Hepatocyte (in vitro differentiated cells): ENCODE results near the gene ACER1. TPM values are rescaled to one million over a fixed set of nuclear protein-coding genes. Genes with fewer than 3 reads are reported as not detected.
"Not testable (repeated sequence)": the region's sequence is repeated elsewhere in the genome, so short reads cannot be mapped to it uniquely, and the experiment has no call there.

Source experiments
- DNase-seq: peaks from one replicate; pipeline ENCODE4 v3.0.0-alpha.2; 2016; ENCODE audit warnings: low spot score
- H2AFZ ChIP-seq: fragments of 200-600 bp; sonication (generic); 2 replicates; pipeline ENCODE4 v1.6.0; 2016; ENCODE audit warnings: antibody characterized with exemption, mild to moderate bottlenecking
- H3K27ac ChIP-seq: fragments of 200-600 bp; sonication (generic); 2 replicates; pipeline ENCODE4 v1.5.1; 2016; ENCODE audit warnings: mild to moderate bottlenecking
- H3K27me3 ChIP-seq: fragments of 200-600 bp; sonication (generic); 2 replicates; pipeline ENCODE4 v1.6.1; 2016
- H3K36me3 ChIP-seq: fragments of 200-600 bp; sonication (generic); replicated peaks from 2 replicates; pipeline ENCODE4 v1.5.1; 2016; ENCODE audit warnings: low read depth; ENCODE audit not compliant: insufficient read depth
- H3K4me1 ChIP-seq: fragments of 200-600 bp; sonication (generic); 2 replicates; pipeline ENCODE4 v1.5.1; 2016; ENCODE audit warnings: mild to moderate bottlenecking, moderate library complexity; ENCODE audit not compliant: insufficient read depth
- H3K4me2 ChIP-seq: fragments of 200-600 bp; sonication (generic); 2 replicates; pipeline ENCODE4 v1.6.0; 2016
- H3K4me3 ChIP-seq: fragments of 200-600 bp; sonication (generic); 2 replicates; pipeline ENCODE4 v1.5.1; 2016; ENCODE audit warnings: mild to moderate bottlenecking
- H3K79me2 ChIP-seq: fragments of 200-600 bp; sonication (generic); 2 replicates; pipeline ENCODE4 v1.6.0; 2017; ENCODE audit warnings: mild to moderate bottlenecking
- H3K9me2 ChIP-seq: fragments of 200-600 bp; sonication (generic); replicated peaks from 2 replicates; pipeline ENCODE4 v1.6.0; 2017; ENCODE audit warnings: mild to moderate bottlenecking; ENCODE audit not compliant: insufficient read depth
- H3K9me3 ChIP-seq: fragments of 200-600 bp; sonication (generic); 2 replicates; pipeline ENCODE4 v1.5.1; 2016; ENCODE audit warnings: low read depth, mild to moderate bottlenecking
- H4K20me1 ChIP-seq: fragments of 200-600 bp; sonication (generic); 2 replicates; pipeline ENCODE4 v1.6.0; 2016; ENCODE audit warnings: mild to moderate bottlenecking; ENCODE audit not compliant: insufficient read depth, poor library complexity, severe bottlenecking
- EZH2 ChIP-seq: fragments of 200-600 bp; sonication (generic); IDR thresholded peaks from 2 replicates; pipeline ENCODE4 v1.6.1; 2016; ENCODE audit warnings: antibody characterized with exemption, mild to moderate bottlenecking, borderline replicate concordance
- EZH2phosphoT487 ChIP-seq: fragments of 200-600 bp; sonication (generic); IDR thresholded peaks from one replicate; pipeline ENCODE4 v1.6.1; 2018; ENCODE audit warnings: antibody characterized with exemption, mild to moderate bottlenecking, low read depth, moderate library complexity; ENCODE audit not compliant: unreplicated experiment, severe bottlenecking
- WGBS: methylation state at CpG from one replicate; pipeline ENCODE4 v1.1.6; 2016; ENCODE audit warnings: low lambda C conversion rate; ENCODE audit errors: missing lambda C conversion rate; 5-methylcytosine and 5-hydroxymethylcytosine counted together
- polyA plus RNA-seq: library from polyadenylated mRNA; unstranded; fragments of >200 nt; fragmentation: Nextera tagmentation; extraction: Ambion mirVana; gene quantifications from 2 replicates; pipeline ENCODE4 v1.2.1, GENCODE V29; 2016
- total RNA-seq: library from RNA; depleted of rRNA; stranded (reverse); fragments of >200 nt; gene quantifications from 2 replicates; pipeline ENCODE4 v1.2.3, GENCODE V29; 2014
- TF ChIP-seq, protein P1 (sequence below): fragments of 200-600 bp; sonication (generic); IDR thresholded peaks from 2 replicates; pipeline ENCODE4 v1.5.1; 2016; ENCODE audit warnings: antibody characterized with exemption, mild to moderate bottlenecking; ENCODE audit not compliant: poor library complexity

ACER1 gene
- total and polyA plus RNA-seq, 2 experiments from 2014 or later: not detected

DNA sequence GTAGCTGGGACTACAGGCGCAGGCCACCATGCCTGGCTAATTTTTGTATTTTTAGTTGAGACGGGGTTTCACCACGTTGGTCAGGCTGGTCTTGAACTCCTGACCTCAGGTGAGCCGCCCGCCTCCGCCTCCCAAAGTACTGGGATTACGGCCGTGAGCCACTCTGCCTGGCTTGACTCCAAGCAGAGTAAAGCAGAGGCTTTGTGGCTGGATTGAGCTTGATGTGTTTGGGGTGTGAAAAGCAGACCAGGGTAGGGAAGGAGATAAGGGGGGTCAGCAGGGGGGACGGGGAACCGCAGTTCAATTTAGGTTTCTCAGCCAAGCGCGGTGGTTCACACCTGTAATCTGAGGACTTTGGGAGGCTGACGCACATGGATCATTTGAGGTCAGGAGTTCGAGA is 23.8 kb upstream of the ACER1 start:
- peaks cover under 1% of the 10 kb centered on the region for H3K4me1 ChIP-seq
- H3K9me2 ChIP-seq: no peaks in the 10 kb centered on the region
- no peak overlapping the region for H3K4me2 ChIP-seq
- WGBS: 83% methylated on average over 14 of the region's 14 CpGs
- no peaks in the 10 kb centered on the region for H4K20me1 ChIP-seq
- peaks cover 2% of the 10 kb centered on the region for H3K79me2 ChIP-seq
- H3K27me3 ChIP-seq: no peaks in the 10 kb centered on the region
- DNase-seq: no peak
- no peaks in the 10 kb centered on the region for H3K9me3 ChIP-seq
- H2AFZ ChIP-seq: no peak overlapping the region
- TF ChIP-seq, protein P1, sequence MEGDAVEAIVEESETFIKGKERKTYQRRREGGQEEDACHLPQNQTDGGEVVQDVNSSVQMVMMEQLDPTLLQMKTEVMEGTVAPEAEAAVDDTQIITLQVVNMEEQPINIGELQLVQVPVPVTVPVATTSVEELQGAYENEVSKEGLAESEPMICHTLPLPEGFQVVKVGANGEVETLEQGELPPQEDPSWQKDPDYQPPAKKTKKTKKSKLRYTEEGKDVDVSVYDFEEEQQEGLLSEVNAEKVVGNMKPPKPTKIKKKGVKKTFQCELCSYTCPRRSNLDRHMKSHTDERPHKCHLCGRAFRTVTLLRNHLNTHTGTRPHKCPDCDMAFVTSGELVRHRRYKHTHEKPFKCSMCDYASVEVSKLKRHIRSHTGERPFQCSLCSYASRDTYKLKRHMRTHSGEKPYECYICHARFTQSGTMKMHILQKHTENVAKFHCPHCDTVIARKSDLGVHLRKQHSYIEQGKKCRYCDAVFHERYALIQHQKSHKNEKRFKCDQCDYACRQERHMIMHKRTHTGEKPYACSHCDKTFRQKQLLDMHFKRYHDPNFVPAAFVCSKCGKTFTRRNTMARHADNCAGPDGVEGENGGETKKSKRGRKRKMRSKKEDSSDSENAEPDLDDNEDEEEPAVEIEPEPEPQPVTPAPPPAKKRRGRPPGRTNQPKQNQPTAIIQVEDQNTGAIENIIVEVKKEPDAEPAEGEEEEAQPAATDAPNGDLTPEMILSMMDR: no peak
- TF ChIP-seq EZH2 (no peak), EZH2phosphoT487 (no peak)
- H3K4me3 ChIP-seq: no peak overlapping the region
- no peak overlapping the region for H3K27ac ChIP-seq
- H3K36me3 ChIP-seq: no peaks in the 10 kb centered on the region

GRCh38 chr19:6355321-6356040 is 22.1 kb upstream of the ACER1 start:
- H2AFZ ChIP-seq, H3K4me2 ChIP-seq, H3K9me2 ChIP-seq, H3K27ac ChIP-seq, H3K36me3 ChIP-seq, H4K20me1 ChIP-seq, H3K4me3 ChIP-seq, DNase-seq, H3K4me1 ChIP-seq, H3K9me3 ChIP-seq, H3K27me3 ChIP-seq, H3K79me2 ChIP-seq: not testable (repeated sequence)
- 92% methylated on average over 4 of the region's 46 CpGs for WGBS

DNA sequence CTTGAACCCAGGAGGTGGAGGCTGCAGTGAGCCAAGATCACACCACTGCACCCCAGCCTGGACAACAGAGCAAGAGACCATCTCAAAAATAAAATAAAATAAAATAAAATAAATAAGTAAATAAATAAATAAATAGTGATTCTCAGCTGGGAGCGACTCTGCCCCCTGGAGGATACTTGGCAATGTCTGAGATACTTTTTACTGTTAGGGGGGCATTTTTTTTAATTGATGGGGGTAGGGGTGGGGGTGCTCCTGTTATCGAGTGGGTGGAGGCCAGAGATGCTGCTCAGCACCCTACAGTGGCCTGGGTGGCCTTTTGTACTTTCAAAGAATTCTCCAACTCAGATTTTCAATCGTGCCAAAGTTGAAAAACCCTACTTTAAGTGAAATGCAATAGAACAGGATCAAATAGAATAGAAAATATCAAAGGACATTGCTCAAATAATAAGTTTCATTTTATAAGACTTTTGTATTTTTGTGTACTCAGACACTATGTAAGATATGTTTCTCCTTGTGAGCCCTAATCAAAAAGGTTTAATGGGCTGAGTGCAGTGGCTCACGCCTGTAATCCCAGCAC is 20.8 kb upstream of the ACER1 start:
- H3K4me2 ChIP-seq: no peak overlapping the region
- H3K36me3 ChIP-seq: no peaks in the 10 kb centered on the region
- no peaks in the 10 kb centered on the region for H3K27me3 ChIP-seq
- no peak overlapping the region for H3K4me3 ChIP-seq
- no peaks in the 10 kb centered on the region for H3K9me3 ChIP-seq
- H3K4me1 ChIP-seq: no peaks in the 10 kb centered on the region
- TF ChIP-seq, protein P1: peak; percentile 59
- TF ChIP-seq EZH2: no peak
- H2AFZ ChIP-seq: no peak overlapping the region
- no peaks in the 10 kb centered on the region for H3K79me2 ChIP-seq
- H4K20me1 ChIP-seq: no peaks in the 10 kb centered on the region
- H3K27ac ChIP-seq: no peak overlapping the region
- no peaks in the 10 kb centered on the region for H3K9me2 ChIP-seq
- 73% methylated on average over 4 of the region's 4 CpGs for WGBS
- DNase-seq: no peak

DNA sequence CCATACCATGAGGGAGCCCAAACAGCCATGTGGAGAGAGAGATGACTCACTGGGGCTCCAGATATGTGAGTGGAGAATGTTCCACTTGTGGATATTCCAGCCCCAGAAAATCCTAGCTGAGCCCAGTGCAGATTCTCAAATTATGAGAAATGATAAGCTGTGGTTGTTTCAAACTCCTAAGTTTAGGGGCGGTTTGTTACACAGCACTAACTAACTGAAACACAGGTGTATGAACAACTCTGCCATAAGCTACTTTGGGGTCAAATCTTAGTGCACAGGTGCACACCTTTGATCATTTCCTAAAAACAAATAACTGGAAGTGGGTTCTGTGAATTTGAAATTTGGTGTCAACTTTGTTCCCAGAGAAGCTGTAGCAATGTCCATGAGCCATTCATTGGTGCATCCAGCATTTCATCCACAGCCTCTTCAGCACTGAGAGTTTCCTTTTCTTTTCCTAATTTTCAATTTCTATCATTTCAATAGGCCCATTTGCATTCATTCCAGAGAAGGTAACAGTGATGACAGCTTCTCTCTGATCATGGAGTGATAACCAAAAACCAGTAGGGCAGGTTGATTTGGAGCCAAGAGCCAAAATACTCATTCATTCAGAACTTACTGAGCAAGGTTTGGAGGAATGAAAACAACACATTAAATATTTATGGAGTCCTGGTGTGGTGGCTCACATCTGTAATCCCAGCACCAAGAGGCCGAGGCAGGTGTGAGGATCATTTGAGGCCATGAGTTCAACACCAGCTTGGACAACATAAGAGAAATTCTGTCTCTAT is 19.2 kb upstream of the ACER1 start:
- TF ChIP-seq EZH2: no peak
- TF ChIP-seq, protein P1: no peak
- no peak for TF ChIP-seq EZH2phosphoT487
- Histone ChIP-seq H3K79me2 (no peaks in the 10 kb centered on the region), H3K27me3 (no peaks in the 10 kb centered on the region), H3K4me1 (no peaks in the 10 kb centered on the region), H3K4me2 (no peak overlapping the region), H3K9me2 (no peaks in the 10 kb centered on the region), H3K9me3 (no peaks in the 10 kb centered on the region), H4K20me1 (no peaks in the 10 kb centered on the region), H3K36me3 (no peaks in the 10 kb centered on the region), H3K4me3 (no peak overlapping the region), H2AFZ (no peak overlapping the region), H3K27ac (no peak overlapping the region)
- 83% methylated on average over 2 of the region's 2 CpGs for WGBS
- DNase-seq: no peak
